ENCODE results near the gene FLYWCH2. TPM values are rescaled to one million over a fixed set of nuclear protein-coding genes. Genes with fewer than 3 reads are reported as not detected.

Gene FLYWCH2
- total and polyA plus RNA-seq, 2 of the 8 experiments (the other 6 are each of a cell fraction or from before 2014, with no cell fraction given): 16.4 to 30.7 TPM

- Histone ChIP-seq H3K4me1 (replicated peaks in 1 of 4; ENCODE audit: control insufficient read depth in 3 of 4, insufficient read depth in 4 of 4, low read length in 3 of 4) (peaks cover 0 to 10% (median 3%) of the 10 kb centered on the region in 4 experiments; a peak in 3 of 7 replicates), H3K14ac (ENCODE audit: insufficient read length) (no peak overlapping the region), H3K9ac (replicated peaks in 1 of 4; ENCODE audit: extremely low read depth in 1 of 4, low read depth in 3 of 4, low read length in 3 of 4) (no peak overlapping the region), H3K79me2 (ENCODE audit: control insufficient read depth in 1 of 2, insufficient read depth in 2 of 2, low read length in 2 of 2) (no peaks in the 10 kb centered on the region), H4K5ac (ENCODE audit: insufficient read length, low read depth, low read length) (no peak overlapping the region), H3K4me3 (ENCODE audit: extremely low read depth in 1 of 4, insufficient read depth in 2 of 4, low read depth in 3 of 4, low read length in 4 of 4) (no peak overlapping the region), H2AFZ (ENCODE audit: low read length) (no peak overlapping the region), H3K4ac (replicated peaks; ENCODE audit: insufficient read length, low read depth, low read length) (no peak overlapping the region), H3K79me1 (ENCODE audit: low read depth, low read length) (no peaks in the 10 kb centered on the region), H2BK120ac (replicated peaks; ENCODE audit: low read depth, low read length) (no peak overlapping the region), H2AK5ac (ENCODE audit: low read depth, low read length) (no peak overlapping the region), H4K91ac (replicated peaks; ENCODE audit: insufficient read length, low read length) (no peak overlapping the region), H2BK12ac (ENCODE audit: low read depth, low read length) (no peak overlapping the region), H2BK15ac (ENCODE audit: low read length) (no peak overlapping the region), H3K27me3 (replicated peaks in 1 of 4; ENCODE audit: control insufficient read depth in 3 of 4, extremely low read depth in 1 of 4, insufficient read depth in 3 of 4, low read length in 3 of 4) (peaks cover under 1 to 17% (median 6%) of the 10 kb centered on the region in 4 experiments; a peak in 4 of 7 replicates), H4K8ac (ENCODE audit: extremely low read depth, insufficient read depth, low read length) (no peak overlapping the region), H2BK5ac (ENCODE audit: low read depth, low read length) (no peak overlapping the region), H3K23ac (ENCODE audit: insufficient read length) (no peak overlapping the region), H3K18ac (ENCODE audit: extremely low read depth, low read length) (no peak overlapping the region), H2BK20ac (ENCODE audit: low read length) (no peak overlapping the region), H3K36me3 (ENCODE audit: control insufficient read depth in 2 of 4, insufficient read depth in 4 of 4, low read length in 3 of 4) (peaks cover 0 to 3% (median 0%) of the 10 kb centered on the region in 4 experiments; a peak in 1 of 8 replicates), H3K9me3 (ENCODE audit: insufficient read depth in 2 of 2, low read depth in 1 of 2, low read length in 1 of 2) (peaks cover 8 to 15% of the 10 kb centered on the region in 2 experiments), H3K27ac (ENCODE audit: low read depth, low read length) (no peak overlapping the region), H3K23me2 (ENCODE audit: low read depth, low read length) (peaks cover 11% of the 10 kb centered on the region; the same call in 1 of the 2 replicates), H3K4me2 (ENCODE audit: insufficient read depth in 1 of 2, low read depth in 2 of 2, low read length in 2 of 2) (no peak overlapping the region), H3K56ac (replicated peaks; ENCODE audit: insufficient read length, low read depth, low read length) (no peak overlapping the region), H4K20me1 (replicated peaks in 1 of 2; ENCODE audit: control insufficient read depth in 1 of 2, insufficient read depth in 2 of 2, low read length in 2 of 2) (no peaks in the 10 kb centered on the region)
- TF ChIP-seq SRF (IDR thresholded peaks at IDR 0.05; ENCODE audit: low read depth, low read length) (no peak), KDM1A (IDR thresholded peaks at IDR 0.05; ENCODE audit: borderline replicate concordance, low read length) (no peak), SIX5 (IDR thresholded peaks at IDR 0.05; ENCODE audit: low read depth, low read length) (no peak), JUN (IDR thresholded peaks at IDR 0.05; ENCODE audit: low read depth, low read length) (no peak), FOSL1 (IDR thresholded peaks at IDR 0.05; ENCODE audit: insufficient read depth, low read depth, low read length) (no peak), CEBPB (IDR thresholded peaks at IDR 0.05; ENCODE audit: low read depth, low read length) (no peak), TBP (IDR thresholded peaks at IDR 0.05; ENCODE audit: low read depth, low read length) (no peak), BACH1 (IDR thresholded peaks at IDR 0.05; ENCODE audit: low read length) (no peak), HDAC6 (IDR thresholded peaks at IDR 0.05; ENCODE audit: low read depth, low read length) (no peak), RNF2 (IDR thresholded peaks at IDR 0.05; ENCODE audit: borderline replicate concordance, low read depth, low read length, missing control alignments, poor library complexity, severe bottlenecking) (no peak), CBX8 (IDR thresholded peaks at IDR 0.05; ENCODE audit: borderline replicate concordance, low read depth, low read length) (no peak), CHD2 (IDR thresholded peaks at IDR 0.05; ENCODE audit: low read length) (no peak)
- POLR2A ChIA-PET (ENCODE audit: partially characterized antibody): interaction anchor here (1.2 to 1.7 kb wide), 3 partner anchors 11 to 171 kb away, joined by 3 read pairs; partner anchors contain the start of gene KCTD5
- no peak for DNase-seq (ENCODE audit: low read depth in 1 of 2, low spot score in 2 of 2)
- FAIRE-seq: no peak
- CTCF ChIA-PET (ENCODE audit: partially characterized antibody): interaction anchor here (0.6 to 7.3 kb wide), 24 partner anchors 10 to 125 kb away, joined by 3 to 74 read pairs (median 6); partner anchors contain the start of gene ZG16B
- 90% methylated on average over 15 of the region's 18 CpGs; no CpG with 5 or more reads in 1 of the 2 experiments for WGBS, 2 experiments (ENCODE audit: extremely low coverage in 1 of 2, insufficient coverage in 1 of 2, insufficient read length in 1 of 2, insufficient replicate concordance in 2 of 2, low coverage in 1 of 2, low lambda C conversion rate in 2 of 2, missing lambda C conversion rate in 1 of 2)
Measured at GRCh38 chr16:2853531-2854073, 29.4 kb upstream of the FLYWCH2 start.
